SH-SY5Y (cell line): ENCODE data around the gene U2AF1L4.

Source experiments
- GATA2 ChIP-seq: IDR thresholded peaks from 2 replicates; pipeline ENCODE4 v1.6.1; 2011; ENCODE audit warnings: mild to moderate bottlenecking, low read depth, low read length
- GATA3 ChIP-seq: IDR thresholded peaks from 2 replicates; pipeline ENCODE4 v1.6.1; 2011; ENCODE audit warnings: low read depth, mild to moderate bottlenecking, low read length, moderate library complexity

- no peak for TF ChIP-seq GATA2
- TF ChIP-seq GATA3, result no peak
Measured at GRCh38 chr19:35731779-35732405, 13.3 kb downstream of the U2AF1L4 start.
